SHP77 treated with DMSO at 0.1 percent for 48 hours (cell line): Measurements from ENCODE around the gene IKBKG.
"Not testable (repeated sequence)": the region's sequence is repeated elsewhere in the genome, so short reads cannot be mapped to it uniquely, and the experiment has no call there.

Source experiments
- DNase-seq: peaks from one replicate; lab custom pipeline; 2025; lab: John Stamatoyannopoulos, UW

Gene IKBKG

GRCh38 chrX:154526901-154527675, 20.3 kb upstream of the IKBKG start:
- DNase-seq, result peak; percentile 22

- no peak for DNase-seq
These were observed 18.2 kb upstream of the IKBKG start for GRCh38 chrX:154529206-154529612.

- DNase-seq, result no peak
These were observed 17.1 kb upstream of the IKBKG start for GRCh38 chrX:154530286-154530685.

- DNase-seq, result no peak
These were observed 15.8 kb upstream of the IKBKG start for GRCh38 chrX:154531626-154532025.

GRCh38 chrX:154532690-154533089, 14.7 kb upstream of the IKBKG start:
- no peak for DNase-seq

GRCh38 chrX:154534526-154535322, 12.7 kb upstream of the IKBKG start:
- peak; percentile 4 for DNase-seq

GRCh38 chrX:154535892-154536291, 11.5 kb upstream of the IKBKG start:
- no peak for DNase-seq

GRCh38 chrX:154539077-154539476, 8.3 kb upstream of the IKBKG start:
- DNase-seq, result no peak

GRCh38 chrX:154540365-154540764, 7.1 kb upstream of the IKBKG start:
- DNase-seq, result not testable (repeated sequence)

- DNase-seq, result no peak
These were observed 6.4 kb upstream of the IKBKG start for GRCh38 chrX:154540897-154541535.

- DNase-seq, result no peak
These were observed 5.9 kb upstream of the IKBKG start for GRCh38 chrX:154541589-154541895.

GRCh38 chrX:154541896-154542722, 5.3 kb upstream of the IKBKG start:
- DNase-seq, result peak; percentile 36

GRCh38 chrX:154542723-154543424, 4.5 kb upstream of the IKBKG start:
- DNase-seq, result peak; percentile 17

- DNase-seq, result no peak
These were observed 1.6 kb upstream of the IKBKG start for GRCh38 chrX:154545673-154546274.

GRCh38 chrX:154546354-154547244, 821 bp upstream of the IKBKG start, which contains the start of gene G6PD:
TSS of gene G6PD (minus strand) at chrX:154546846. CDS start at chrX:154546155, 691 bp downstream.
- peak; percentile 4 for DNase-seq

GRCh38 chrX:154548028-154548316, 552 bp downstream of the IKBKG start:
- no peak for DNase-seq

GRCh38 chrX:154549766-154550165, 2.3 kb downstream of the IKBKG start:
- no peak for DNase-seq

GRCh38 chrX:154552112-154552806, 4.8 kb downstream of the IKBKG start:
- DNase-seq, result not testable (repeated sequence)

GRCh38 chrX:154558060-154558690, 10.8 kb downstream of the IKBKG start:
- DNase-seq, result not testable (repeated sequence)
